GM12878 (cell line): Measurements from ENCODE around the gene GPRC5C. TPM values are rescaled to one million over a fixed set of nuclear protein-coding genes. Genes with fewer than 3 reads are reported as not detected.

Experiments
- ATAC-seq: fragments of 200-7000 bp; cut with Tn5 transposase; 3 replicates; pipeline ENCODE4 v1.9.1; 2020; ENCODE audit warnings: mild to moderate bottlenecking, moderate library complexity
- BruUV-seq: library from RNA; stranded (reverse); fragments of 400-500 nt; replicated peaks from 2 replicates; lab custom pipeline; 2021; lab: Mats Ljungman, UMichigan
- CTCF ChIA-PET: fragments of 300-600 bp; sonication (Branson Sonifier 250); formaldehyde crosslinking; extraction: SDS; loops from one replicate; lab custom pipeline; 2021; ENCODE audit warnings: inconsistent platforms; lab: Yijun Ruan, JAX
- POLR2A ChIA-PET: fragments of 350-600 bp; formaldehyde crosslinking; extraction: SDS; loops from one replicate; lab custom pipeline; 2021; ENCODE audit warnings: inconsistent platforms; lab: Charles Lee
- RAD21 ChIA-PET: fragments of 300-600 bp; sonication (Branson Sonifier 250); formaldehyde crosslinking; loops from one replicate; lab custom pipeline; 2023; ENCODE audit warnings: antibody characterized with exemption; ENCODE audit not compliant: unreplicated experiment; lab: Charles Lee
- SMC1A ChIA-PET: fragments of 300-600 bp; sonication (Branson Sonifier 250); formaldehyde crosslinking; loops from one replicate; lab custom pipeline; 2023; ENCODE audit not compliant: unreplicated experiment, uncharacterized antibody; lab: Charles Lee
- DNase-seq: peaks from one replicate; pipeline ENCODE4 v3.0.0-alpha.2; 2011; ENCODE audit warnings: low read depth, low spot score
- FAIRE-seq: peaks from 3 replicates; lab custom pipeline; 2011; peaks lifted over from hg19 to GRCh38; lab: Jason Lieb, UNC
- H2AFZ ChIP-seq: 2 replicates; pipeline ENCODE4 v1.6.0; 2011; ENCODE audit warnings: low read depth, low read length, control low read depth; ENCODE audit not compliant: control insufficient read depth
- H3K27ac ChIP-seq: 2 replicates; pipeline ENCODE4 v1.5.1; 2011; ENCODE audit warnings: control low read depth; ENCODE audit not compliant: control insufficient read depth, insufficient read depth
- H3K27me3 ChIP-seq, 2 experiments: replicated peaks in 1 of 2; 2 replicates each; pipeline versions ENCODE4 v1.6.0 to v1.6.1; 2011; ENCODE audit warnings: low read length in 1 of 2; ENCODE audit not compliant: control insufficient read depth in 2 of 2, insufficient read depth in 2 of 2
- H3K36me3 ChIP-seq, 2 experiments: 2 replicates each; pipeline ENCODE4 v1.5.1; 2011; ENCODE audit warnings: low read length in 1 of 2; ENCODE audit not compliant: control insufficient read depth in 2 of 2, insufficient read depth in 2 of 2
- H3K4me1 ChIP-seq: 2 replicates; pipeline ENCODE4 v1.6.1; 2011; ENCODE audit warnings: mild to moderate bottlenecking, low read length, moderate library complexity, mixed read lengths; ENCODE audit not compliant: control insufficient read depth, insufficient read depth
- H3K4me2 ChIP-seq: 2 replicates; pipeline ENCODE4 v1.6.0; 2011; ENCODE audit warnings: control low read depth; ENCODE audit not compliant: control insufficient read depth, insufficient read depth
- H3K4me3 ChIP-seq: fragments of 200-600 bp; sonication (generic); 2 replicates; pipeline ENCODE4 v1.5.1; 2016
- H3K79me2 ChIP-seq: 2 replicates; pipeline ENCODE4 v1.6.0; 2011; ENCODE audit warnings: low read length; ENCODE audit not compliant: control insufficient read depth, insufficient read depth
- H3K9ac ChIP-seq: 2 replicates; pipeline ENCODE4 v1.8.0; 2011; ENCODE audit warnings: low read length, control low read depth, mixed read lengths; ENCODE audit not compliant: control insufficient read depth, insufficient read depth
- H3K9me3 ChIP-seq: replicated peaks from 3 replicates; pipeline ENCODE4 v1.5.1; 2011; ENCODE audit warnings: mild to moderate bottlenecking, low read length; ENCODE audit not compliant: control insufficient read depth, insufficient read depth
- H4K20me1 ChIP-seq: 2 replicates; pipeline ENCODE4 v1.6.0; 2011; ENCODE audit not compliant: control insufficient read depth, insufficient read depth
- IRF3 ChIP-seq: fragments of 450-650 bp; IDR thresholded peaks from 2 replicates; pipeline ENCODE4 v1.6.1; 2014; ENCODE audit warnings: mild to moderate bottlenecking
- NR2F1 ChIP-seq: fragments of 450-650 bp; conservative IDR thresholded peaks from 2 replicates; pipeline ENCODE4 v1.6.1; 2017; ENCODE audit warnings: mild to moderate bottlenecking
- ZBTB4 ChIP-seq: fragments of 450-650 bp; formaldehyde crosslinking; IDR thresholded peaks from 2 replicates; pipeline ENCODE4 v1.4.0; 2022; ENCODE audit warnings: mild to moderate bottlenecking, moderate library complexity
- WGBS: methylation state at CpG from one replicate; pipeline ENCODE4 v1.1.6; 2016; ENCODE audit warnings: low lambda C conversion rate; ENCODE audit not compliant: insufficient replicate concordance, insufficient coverage; ENCODE audit errors: missing lambda C conversion rate; 5-methylcytosine and 5-hydroxymethylcytosine counted together
- in situ Hi-C: fragments of 300-500 bp; cut with MboI; formaldehyde crosslinking; loops from 9 replicates; pipeline ENCODE4 v1.14.3; 2018; ENCODE audit warnings: mixed read lengths
- intact Hi-C: fragments of 100-400 bp; cut with micrococcal nuclease; formaldehyde crosslinking; loops from one replicate; pipeline ENCODE4 v1.14.2; 2022; ENCODE audit not compliant: unreplicated experiment
- polyA plus RNA-seq, 11 experiments: library from polyadenylated mRNA; depleted of rRNA in 4 of 11; unstranded in 6 of 11; stranded (reverse) in 5 of 11; fragments of >200 nt; fragmentation: Nextera tagmentation in 4 of 11; fragmentation: Illumina TruSeq in 1 of 11; extraction: Ambion mirVana in 4 of 11; extraction: Trizol in 1 of 11; gene quantifications; 1 replicate in 1 of 11; 2 replicates in 10 of 11; pipeline versions ENCODE4 v1.2.1 to v1.2.3, GENCODE V29; 2011 to 2016; ENCODE audit warnings: inconsistent platforms in 2 of 11, missing spikeins in 2 of 11, low read depth in 1 of 11
- total RNA-seq, 4 experiments: library from RNA; depleted of rRNA in 3 of 4; stranded (reverse); fragments of >200 nt in 3 of 4; fragmentation: Illumina TruSeq in 1 of 4; extraction: Trizol in 1 of 4; gene quantifications; 2 replicates each; pipeline versions ENCODE4 v1.2.1 to v1.2.3, GENCODE V29; 2013 to 2021

GPRC5C gene
- total and polyA plus RNA-seq, 10 of the 15 experiments (the other 5 are each of a cell fraction or from before 2014, with no cell fraction given): 0.04 to 1.3 (median 0.36) TPM; not detected in 2

- ATAC-seq (no peak), DNase-seq (no peak), FAIRE-seq (no peak)
- no TSS peak for BruUV-seq
- H3K9ac ChIP-seq: no peak overlapping the region
- WGBS: 43% methylated on average over 22 of the region's 22 CpGs
- no peak overlapping the region for H3K27ac ChIP-seq
- ChIA-PET CTCF (interaction anchor here (1.4 to 10.5 kb wide), 10 partner anchors 9 to 85 kb away, joined by 4 to 314 read pairs (median 9); partner anchors contain the start of genes CD300LB and GPR142), RAD21 (interaction anchor here (0.8 to 7.1 kb wide), 12 partner anchors 10 to 242 kb away, joined by 3 to 83 read pairs (median 4); partner anchors contain the start of genes CD300LB and GPR142), POLR2A (interaction anchor here (0.6 kb wide), 1 partner anchor 85 kb away, joined by 3 read pairs; no protein-coding TSS in a partner anchor), SMC1A (interaction anchor here (0.8 to 3.7 kb wide), 6 partner anchors 10 to 59 kb away, joined by 3 to 12 read pairs (median 6); no protein-coding TSS in a partner anchor)
- no peaks in the 10 kb centered on the region for H3K36me3 ChIP-seq
- intact Hi-C loops (no loop called here), in situ Hi-C loops (no loop called here)
- no peaks in the 10 kb centered on the region for H3K9me3 ChIP-seq
- peaks cover 14% of the 10 kb centered on the region for H3K4me1 ChIP-seq
- peaks cover 0 to 2% of the 10 kb centered on the region in 2 experiments; a peak in 2 of 4 replicates for H3K27me3 ChIP-seq
- 0 out of 2 replicates have a peak overlapping the region, but pooled peaks have one; percentile 16 for H3K4me3 ChIP-seq
- no peak overlapping the region for H2AFZ ChIP-seq
- H4K20me1 ChIP-seq: no peaks in the 10 kb centered on the region
- peak overlapping the region; percentile 76; the same call in 1 of the 2 replicates for H3K4me2 ChIP-seq
- no peaks in the 10 kb centered on the region for H3K79me2 ChIP-seq
- TF ChIP-seq IRF3: no peak
- TF ChIP-seq NR2F1: 0 out of 2 replicates have a peak, but pooled peaks have one; percentile 11
- TF ChIP-seq ZBTB4 (CRISPR knock-in tag): no peak
Observed at GRCh38 chr17:74452841-74453661, 21.2 kb downstream of the GPRC5C start.
